H9 (cell line): ENCODE results near the gene ZDHHC1. TPM values are rescaled to one million over a fixed set of nuclear protein-coding genes. Genes with fewer than 3 reads are reported as not detected.

Experiments used
- DNase-seq: peaks from one replicate; pipeline ENCODE4 v3.0.0-alpha.2; 2017
- H2AFZ ChIP-seq: one replicate; pipeline ENCODE4 v1.6.1; 2013; ENCODE audit warnings: mild to moderate bottlenecking, low read length, control low read depth, moderate library complexity
- H2AK5ac ChIP-seq: 2 replicates; pipeline ENCODE4 v1.6.1; 2013; ENCODE audit warnings: low read length, control low read depth, mixed read lengths; ENCODE audit not compliant: insufficient read length
- H2BK120ac ChIP-seq: one replicate; pipeline ENCODE4 v1.6.1; 2013; ENCODE audit warnings: low read depth, mild to moderate bottlenecking, low read length, control low read depth, inconsistent platforms; ENCODE audit not compliant: poor library complexity, severe bottlenecking
- H2BK12ac ChIP-seq: 2 replicates; pipeline ENCODE4 v1.6.1; 2013; ENCODE audit warnings: low read length, control low read depth, mixed read lengths, low read depth; ENCODE audit not compliant: insufficient read length
- H2BK15ac ChIP-seq: 2 replicates; pipeline ENCODE4 v1.6.1; 2013; ENCODE audit warnings: low read depth, low read length, control low read depth
- H2BK20ac ChIP-seq: one replicate; pipeline ENCODE4 v1.6.1; 2013; ENCODE audit warnings: low read depth, mild to moderate bottlenecking, low read length, control low read depth, inconsistent platforms; ENCODE audit not compliant: poor library complexity, severe bottlenecking
- H2BK5ac ChIP-seq: 2 replicates; pipeline ENCODE4 v1.6.1; 2013; ENCODE audit warnings: low read length, control low read depth, mixed read lengths; ENCODE audit not compliant: insufficient read length
- H3K14ac ChIP-seq: 2 replicates; pipeline ENCODE4 v1.6.1; 2013; ENCODE audit warnings: low read length, control low read depth; ENCODE audit not compliant: insufficient read depth
- H3K18ac ChIP-seq: 2 replicates; pipeline ENCODE4 v1.6.1; 2013; ENCODE audit warnings: low read depth, mild to moderate bottlenecking, mixed read lengths, low read length, control low read depth; ENCODE audit not compliant: insufficient read length
- H3K23ac ChIP-seq: 2 replicates; pipeline ENCODE4 v1.6.1; 2013; ENCODE audit warnings: low read length, control low read depth, mixed read lengths, low read depth; ENCODE audit not compliant: insufficient read length
- H3K23me2 ChIP-seq: 2 replicates; pipeline ENCODE4 v1.6.1; 2013; ENCODE audit warnings: low read depth, mild to moderate bottlenecking, mixed read lengths, low read length, control low read depth; ENCODE audit not compliant: insufficient read length, poor library complexity, severe bottlenecking
- H3K27ac ChIP-seq: 2 replicates; pipeline ENCODE4 v1.5.1; 2013; ENCODE audit warnings: low read length, control low read depth, mixed read lengths, low read depth; ENCODE audit not compliant: insufficient read length
- H3K27me3 ChIP-seq: 2 replicates; pipeline ENCODE4 v1.6.1; 2013; ENCODE audit warnings: low read length, control low read depth, inconsistent platforms; ENCODE audit not compliant: insufficient read depth
- H3K4ac ChIP-seq: 2 replicates; pipeline ENCODE4 v1.6.1; 2013; ENCODE audit warnings: low read depth, mild to moderate bottlenecking, control low read depth, inconsistent platforms, low read length, moderate library complexity
- H3K4me1 ChIP-seq: 2 replicates; pipeline ENCODE4 v1.6.1; 2013; ENCODE audit warnings: low read length, control low read depth, inconsistent platforms; ENCODE audit not compliant: insufficient read depth
- H3K4me2 ChIP-seq: 2 replicates; pipeline ENCODE4 v1.6.1; 2013; ENCODE audit warnings: low read length, control low read depth, mixed read lengths; ENCODE audit not compliant: insufficient read length, insufficient read depth
- H3K56ac ChIP-seq: 2 replicates; pipeline ENCODE4 v1.6.1; 2013; ENCODE audit warnings: low read depth, mild to moderate bottlenecking, mixed read lengths, low read length, control low read depth; ENCODE audit not compliant: insufficient read length
- H3K79me1 ChIP-seq: 2 replicates; pipeline ENCODE4 v1.6.1; 2013; ENCODE audit warnings: low read depth, mild to moderate bottlenecking, moderate library complexity, low read length, control low read depth, inconsistent platforms; ENCODE audit not compliant: insufficient read depth, poor library complexity, severe bottlenecking
- H3K79me2 ChIP-seq: 2 replicates; pipeline ENCODE4 v1.6.1; 2013; ENCODE audit warnings: low read length, control low read depth, inconsistent platforms; ENCODE audit not compliant: insufficient read depth
- H3K9ac ChIP-seq: 2 replicates; pipeline ENCODE4 v1.6.1; 2013; ENCODE audit warnings: low read length, control low read depth, mixed read lengths; ENCODE audit not compliant: insufficient read length; ENCODE audit errors: extremely low read depth
- H3K9me3 ChIP-seq: one replicate; pipeline ENCODE4 v1.6.1; 2013; ENCODE audit warnings: low read depth, low read length, inconsistent platforms; ENCODE audit not compliant: control insufficient read depth
- H3T11ph ChIP-seq: one replicate; pipeline ENCODE4 v1.6.1; 2013; ENCODE audit warnings: mild to moderate bottlenecking, low read length, control low read depth, inconsistent platforms
- H4K20me1 ChIP-seq: one replicate; pipeline ENCODE4 v1.6.1; 2013; ENCODE audit not compliant: control insufficient read depth, insufficient read length, insufficient read depth
- H4K5ac ChIP-seq: 2 replicates; pipeline ENCODE4 v1.6.1; 2013; ENCODE audit warnings: low read depth, mild to moderate bottlenecking, mixed read lengths, low read length, control low read depth; ENCODE audit not compliant: insufficient read length
- H4K8ac ChIP-seq: replicated peaks from 2 replicates; pipeline ENCODE4 v1.6.1; 2013; ENCODE audit warnings: low read length, control low read depth, mixed read lengths, low read depth; ENCODE audit not compliant: insufficient read length
- H4K91ac ChIP-seq: 2 replicates; pipeline ENCODE4 v1.6.1; 2013; ENCODE audit warnings: low read depth, mild to moderate bottlenecking, moderate library complexity, mixed read lengths, low read length, control low read depth; ENCODE audit not compliant: insufficient read length
- H3K27ac Mint-ChIP-seq, 3 experiments: 2 replicates in 2 of 3; 3 replicates in 1 of 3; pipeline ENCODE4 v1.8.0; 2020 to 2021; ENCODE audit warnings: mixed read lengths in 3 of 3, mild to moderate bottlenecking in 1 of 3, moderate library complexity in 1 of 3
- H3K27me3 Mint-ChIP-seq: 2 replicates; pipeline ENCODE4 v1.8.0; 2021; ENCODE audit warnings: low read depth, mild to moderate bottlenecking, moderate library complexity, mixed read lengths
- H3K36me3 Mint-ChIP-seq, 3 experiments: 2 replicates in 2 of 3; 3 replicates in 1 of 3; pipeline ENCODE4 v1.8.0; 2020 to 2021; ENCODE audit warnings: low read depth in 3 of 3, mixed read lengths in 3 of 3; ENCODE audit not compliant: insufficient read depth in 1 of 3
- H3K4me1 Mint-ChIP-seq, 2 experiments: 2 replicates each; pipeline ENCODE4 v1.8.0; 2020; ENCODE audit warnings: mixed read lengths in 2 of 2
- H3K4me3 Mint-ChIP-seq, 2 experiments: 2 replicates in 1 of 2; 3 replicates in 1 of 2; pipeline ENCODE4 v1.8.0; 2020 to 2021; ENCODE audit warnings: mild to moderate bottlenecking in 2 of 2, mixed read lengths in 2 of 2, moderate library complexity in 1 of 2
- H3K9me3 Mint-ChIP-seq, 2 experiments: 2 replicates in 1 of 2; 3 replicates in 1 of 2; pipeline ENCODE4 v1.8.0; 2020; ENCODE audit warnings: mild to moderate bottlenecking in 2 of 2, mixed read lengths in 2 of 2, moderate library complexity in 1 of 2
- WGBS: extraction: QIAGEN DNeasy Blood & Tissue Kit; methylation state at CpG from one replicate; pipeline ENCODE4 v1.1.7; 2013; ENCODE audit warnings: missing lambda C conversion rate, low lambda C conversion rate, mixed read lengths; ENCODE audit not compliant: insufficient read length; ENCODE audit errors: extremely low coverage; 5-methylcytosine and 5-hydroxymethylcytosine counted together
- total RNA-seq: library from RNA; stranded (reverse); gene quantifications from 2 replicates; pipeline ENCODE4 v1.2.1, GENCODE V29; 2021
- TF ChIP-seq, protein P1 (sequence below): fragments of 200-600 bp; sonication (generic); conservative IDR thresholded peaks from 3 replicates; pipeline ENCODE4 v1.8.0; 2021; ENCODE audit warnings: antibody characterized with exemption, mild to moderate bottlenecking

Gene ZDHHC1
- total RNA-seq, 1 experiment from 2014 or later, result 3.7 TPM

DNA sequence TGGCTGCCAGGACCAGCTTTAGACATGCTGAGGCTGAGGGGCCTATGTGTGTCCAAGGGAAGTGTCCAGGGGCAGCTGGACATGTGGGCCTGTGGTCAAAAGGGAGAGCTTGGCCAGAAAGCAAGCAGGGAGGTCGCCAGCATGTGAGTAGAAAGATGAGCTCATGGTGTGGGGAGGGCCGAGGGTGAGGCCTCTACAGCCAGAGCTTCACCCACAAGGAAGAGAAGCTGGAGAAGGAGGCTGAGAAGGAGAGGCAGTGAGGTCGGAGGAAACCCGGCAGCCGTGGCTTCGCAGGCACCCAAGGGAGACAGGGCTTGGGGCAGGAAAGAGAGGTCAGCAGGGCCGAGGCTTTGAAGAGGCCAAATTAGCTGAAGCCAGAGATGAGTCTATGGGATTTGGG is 10.7 kb upstream of the ZDHHC1 start:
- H3K4me3 Mint-ChIP-seq, result no peak overlapping the region; a peak in 1 of 5 replicates
- no peak overlapping the region for H3K4me2 ChIP-seq
- H3K9me3 ChIP-seq, result no peaks in the 10 kb centered on the region
- no peak for DNase-seq
- H3K9me3 Mint-ChIP-seq, result no peaks in the 10 kb centered on the region
- no peak overlapping the region for H3K18ac ChIP-seq
- H4K8ac ChIP-seq, result no peak overlapping the region
- no peak overlapping the region for H2BK20ac ChIP-seq
- H3K36me3 Mint-ChIP-seq, result no peaks in the 10 kb centered on the region; a peak in 1 of 7 replicates
- no peak overlapping the region for H3K9ac ChIP-seq
- H3K4me1 Mint-ChIP-seq, result peaks cover 72% of the 10 kb centered on the region in 2 experiments
- H4K91ac ChIP-seq, result no peak overlapping the region
- no peak overlapping the region for H3K56ac ChIP-seq
- H3K4me1 ChIP-seq, result peaks cover 26% of the 10 kb centered on the region
- H4K5ac ChIP-seq, result no peak overlapping the region
- no peak overlapping the region for H3K4ac ChIP-seq
- TF ChIP-seq, protein P1, sequence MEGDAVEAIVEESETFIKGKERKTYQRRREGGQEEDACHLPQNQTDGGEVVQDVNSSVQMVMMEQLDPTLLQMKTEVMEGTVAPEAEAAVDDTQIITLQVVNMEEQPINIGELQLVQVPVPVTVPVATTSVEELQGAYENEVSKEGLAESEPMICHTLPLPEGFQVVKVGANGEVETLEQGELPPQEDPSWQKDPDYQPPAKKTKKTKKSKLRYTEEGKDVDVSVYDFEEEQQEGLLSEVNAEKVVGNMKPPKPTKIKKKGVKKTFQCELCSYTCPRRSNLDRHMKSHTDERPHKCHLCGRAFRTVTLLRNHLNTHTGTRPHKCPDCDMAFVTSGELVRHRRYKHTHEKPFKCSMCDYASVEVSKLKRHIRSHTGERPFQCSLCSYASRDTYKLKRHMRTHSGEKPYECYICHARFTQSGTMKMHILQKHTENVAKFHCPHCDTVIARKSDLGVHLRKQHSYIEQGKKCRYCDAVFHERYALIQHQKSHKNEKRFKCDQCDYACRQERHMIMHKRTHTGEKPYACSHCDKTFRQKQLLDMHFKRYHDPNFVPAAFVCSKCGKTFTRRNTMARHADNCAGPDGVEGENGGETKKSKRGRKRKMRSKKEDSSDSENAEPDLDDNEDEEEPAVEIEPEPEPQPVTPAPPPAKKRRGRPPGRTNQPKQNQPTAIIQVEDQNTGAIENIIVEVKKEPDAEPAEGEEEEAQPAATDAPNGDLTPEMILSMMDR, result no peak
- no peak overlapping the region for H3K23ac ChIP-seq
- no peaks in the 10 kb centered on the region; the same call in 1 of the 2 replicates for H3K27me3 ChIP-seq
- H2BK12ac ChIP-seq, result no peak overlapping the region
- no peak overlapping the region for H2BK5ac ChIP-seq
- no peak overlapping the region for H3K27ac Mint-ChIP-seq
- no peak overlapping the region for H2AFZ ChIP-seq
- no CpG with 5 or more reads among the region's 7 CpGs for WGBS
- no peaks in the 10 kb centered on the region for H3K79me1 ChIP-seq
- peaks cover 16% of the 10 kb centered on the region for H3K27me3 Mint-ChIP-seq
- no peak overlapping the region for H2BK120ac ChIP-seq
- no peak overlapping the region for H3K27ac ChIP-seq
- no peak overlapping the region for H2BK15ac ChIP-seq
- no peaks in the 10 kb centered on the region for H4K20me1 ChIP-seq
- H3K79me2 ChIP-seq, result no peaks in the 10 kb centered on the region; the same call in 1 of the 2 replicates
- H3K14ac ChIP-seq, result no peak overlapping the region; the same call in 1 of the 2 replicates
- H3K23me2 ChIP-seq, result peaks cover 13% of the 10 kb centered on the region
- H3T11ph ChIP-seq, result no peak overlapping the region
- H2AK5ac ChIP-seq, result no peak overlapping the region
